Cardiac fibroblast (primary cell): Measurements from ENCODE around the gene INPP5A.
A peak's percentile ranks its signal among the peaks of the same experiment; 100 is the strongest.

Experiments
- DNase-seq, 2 donors: peaks; one replicate each; pipeline versions ENCODE4 v3.0.0 to v3.0.0-alpha.2; 2010; ENCODE audit warnings: low read depth in 2 of 2
- H3K4me3 ChIP-seq, 2 donors: replicated peaks in 1 of 2; 1 replicate in 1 of 2; 2 replicates in 1 of 2; pipeline ENCODE4 v1.5.1; 2011; ENCODE audit warnings: low read depth in 2 of 2, low read length in 2 of 2, mild to moderate bottlenecking in 2 of 2, moderate library complexity in 1 of 2
- TF ChIP-seq, protein P1 (sequence below): IDR thresholded peaks from one replicate; pipeline ENCODE4 v1.5.1; 2011; ENCODE audit warnings: low read depth, mild to moderate bottlenecking, low read length, inconsistent platforms

Gene INPP5A

GRCh38 chr10:132636358-132636757 lies 98.8 kb downstream of the INPP5A start:
- no peak overlapping the region for H3K4me3 ChIP-seq
- DNase-seq = no peak
- TF ChIP-seq, protein P1, sequence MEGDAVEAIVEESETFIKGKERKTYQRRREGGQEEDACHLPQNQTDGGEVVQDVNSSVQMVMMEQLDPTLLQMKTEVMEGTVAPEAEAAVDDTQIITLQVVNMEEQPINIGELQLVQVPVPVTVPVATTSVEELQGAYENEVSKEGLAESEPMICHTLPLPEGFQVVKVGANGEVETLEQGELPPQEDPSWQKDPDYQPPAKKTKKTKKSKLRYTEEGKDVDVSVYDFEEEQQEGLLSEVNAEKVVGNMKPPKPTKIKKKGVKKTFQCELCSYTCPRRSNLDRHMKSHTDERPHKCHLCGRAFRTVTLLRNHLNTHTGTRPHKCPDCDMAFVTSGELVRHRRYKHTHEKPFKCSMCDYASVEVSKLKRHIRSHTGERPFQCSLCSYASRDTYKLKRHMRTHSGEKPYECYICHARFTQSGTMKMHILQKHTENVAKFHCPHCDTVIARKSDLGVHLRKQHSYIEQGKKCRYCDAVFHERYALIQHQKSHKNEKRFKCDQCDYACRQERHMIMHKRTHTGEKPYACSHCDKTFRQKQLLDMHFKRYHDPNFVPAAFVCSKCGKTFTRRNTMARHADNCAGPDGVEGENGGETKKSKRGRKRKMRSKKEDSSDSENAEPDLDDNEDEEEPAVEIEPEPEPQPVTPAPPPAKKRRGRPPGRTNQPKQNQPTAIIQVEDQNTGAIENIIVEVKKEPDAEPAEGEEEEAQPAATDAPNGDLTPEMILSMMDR = no peak

DNA sequence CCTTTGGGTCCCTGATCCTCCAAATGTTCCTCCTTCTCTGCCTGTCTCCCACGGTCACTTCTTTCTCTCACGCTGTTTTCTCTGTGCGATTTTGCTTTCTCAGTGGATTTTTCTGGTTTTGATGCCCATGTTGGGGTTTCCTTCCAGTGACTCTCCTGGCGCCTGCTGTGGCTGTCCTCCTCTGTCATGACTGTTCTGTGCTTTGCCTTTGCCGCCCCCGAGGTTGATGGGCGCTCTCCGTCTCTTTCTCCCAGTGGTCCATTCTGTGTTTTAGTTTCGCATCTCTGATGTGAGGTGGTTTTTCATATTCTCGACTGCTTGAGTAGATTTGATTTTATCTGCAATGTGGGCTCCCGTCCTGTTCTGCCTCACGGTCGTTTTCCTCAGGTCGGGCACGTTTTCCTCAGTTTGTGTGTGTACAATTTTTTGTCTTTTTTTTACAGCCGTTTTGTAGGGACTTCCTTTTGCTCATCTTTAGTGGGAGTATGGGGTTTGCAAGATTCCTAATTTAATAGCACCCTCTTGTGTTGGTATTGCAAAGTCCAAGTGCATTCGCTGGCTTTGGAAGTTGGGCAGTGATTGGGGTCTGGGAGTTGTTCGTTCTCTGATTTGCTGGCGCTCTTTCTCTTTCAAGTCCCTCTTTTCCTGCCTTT lies 100.0 kb downstream of the INPP5A start:
- H3K4me3 ChIP-seq = peak overlapping the region in 1 of 2 donors; percentile 3
- TF ChIP-seq, protein P1 = peak; percentile 69
- peak; percentile 78 to 81 for DNase-seq

DNA sequence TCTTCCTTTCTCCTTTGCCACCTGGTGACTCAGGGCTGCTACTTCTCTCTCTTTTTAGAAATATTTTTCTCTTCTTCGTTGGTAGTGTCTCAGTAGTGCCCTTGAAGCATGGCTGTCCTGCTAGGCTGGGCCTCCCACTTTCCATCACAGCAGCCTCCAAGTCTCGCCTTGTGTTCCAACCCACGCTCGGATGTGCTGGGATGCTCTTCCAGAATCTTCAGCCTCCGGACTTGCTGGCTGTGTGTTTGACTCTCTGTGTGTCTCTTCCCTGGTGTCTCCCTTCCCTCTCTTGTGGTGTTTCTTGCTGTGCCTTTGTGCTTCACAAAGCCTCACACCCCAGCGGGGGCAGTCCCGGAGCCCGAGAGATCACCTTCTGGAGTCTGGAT lies 100.5 kb downstream of the INPP5A start:
- TF ChIP-seq, protein P1 = no peak

GRCh38 chr10:132639470-132639869 lies 101.9 kb downstream of the INPP5A start:
- H3K4me3 ChIP-seq = no peak overlapping the region
- no peak for DNase-seq
- TF ChIP-seq, protein P1 = no peak

More for the DNA sequence above, 100.5 kb downstream of the INPP5A start:
- H3K4me3 ChIP-seq = no peak overlapping the region
- no peak for DNase-seq

DNA sequence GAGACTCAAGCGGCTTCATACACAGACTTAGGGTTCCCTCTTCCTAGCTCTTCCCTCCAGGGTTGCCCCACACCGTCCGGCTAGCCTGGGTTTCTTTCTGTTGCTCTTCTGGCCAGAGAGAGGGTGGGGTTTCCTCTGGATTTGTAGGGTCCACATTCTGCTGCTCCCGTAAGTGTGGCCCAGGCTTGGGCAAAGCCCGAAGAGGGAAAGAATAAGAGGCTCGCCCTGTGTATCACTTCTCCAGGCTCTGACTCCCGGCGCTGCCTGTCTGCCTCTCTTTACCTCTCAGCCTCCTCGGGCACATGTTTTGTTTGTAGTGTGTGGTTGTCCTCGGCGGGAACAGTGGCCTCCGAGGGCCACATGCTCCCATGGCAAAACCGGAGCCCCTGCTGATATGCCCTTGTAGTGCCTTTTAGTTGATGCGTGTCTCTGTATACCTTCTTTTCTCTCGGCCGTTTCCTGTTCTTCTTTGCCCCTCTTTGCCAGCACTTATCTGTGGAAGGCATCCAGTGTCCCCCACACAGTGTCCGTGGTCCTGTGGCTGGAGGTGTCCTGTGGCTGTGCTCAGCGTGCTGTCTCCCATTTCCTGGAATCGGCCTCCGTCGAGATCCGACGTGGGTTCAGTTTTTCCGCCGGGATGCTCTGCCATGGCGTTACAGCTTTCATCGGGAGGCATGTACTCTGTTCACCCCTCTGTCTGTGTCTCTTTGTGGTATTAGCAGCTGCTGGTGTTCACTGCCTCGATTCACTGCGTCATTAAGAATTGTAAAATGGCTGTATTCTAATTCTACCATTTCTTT lies 102.9 kb downstream of the INPP5A start:
- TF ChIP-seq, protein P1 = no peak
- H3K4me3 ChIP-seq = no peak overlapping the region
- no peak for DNase-seq

GRCh38 chr10:132641401-132641800 lies 103.8 kb downstream of the INPP5A start:
- DNase-seq = no peak
- TF ChIP-seq, protein P1 = no peak
- no peak overlapping the region for H3K4me3 ChIP-seq
